Caco-2 (cell line): ENCODE measurements around the gene ATP12A. TPM values are rescaled to one million over a fixed set of nuclear protein-coding genes. Genes with fewer than 3 reads are reported as not detected.

ENCODE experiments used
- BruUV-seq: library from RNA; stranded (reverse); fragments of 400-500 nt; replicated peaks from 2 replicates; lab custom pipeline; 2021; lab: Mats Ljungman, UMichigan
- CTCF ChIA-PET: fragments of 300-600 bp; sonication (Branson Sonifier 250); formaldehyde crosslinking; loops from one replicate; lab custom pipeline; 2022; ENCODE audit warnings: antibody characterized with exemption; lab: Charles Lee
- POLR2A ChIA-PET: fragments of 300-600 bp; sonication (Branson Sonifier 250); formaldehyde crosslinking; loops from one replicate; lab custom pipeline; 2022; ENCODE audit warnings: antibody characterized with exemption; lab: Charles Lee
- DNase-seq, 2 experiments: peaks; one replicate each; pipeline versions ENCODE4 v3.0.0 to v3.0.0-alpha.2; 2020 to 2022
- H3K27me3 ChIP-seq: replicated peaks from 2 replicates; pipeline ENCODE4 v1.6.0; 2011; ENCODE audit warnings: low read length; ENCODE audit not compliant: control insufficient read depth, insufficient read depth
- H3K36me3 ChIP-seq: 2 replicates; pipeline ENCODE4 v1.5.1; 2011; ENCODE audit warnings: low read length; ENCODE audit not compliant: control insufficient read depth, insufficient read depth
- H3K4me1 ChIP-seq: fragments of 250-450 bp; sonication (Bioruptor Pico); 2 replicates; pipeline ENCODE4 v1.5.1; 2020; ENCODE audit warnings: mild to moderate bottlenecking
- H3K4me3 ChIP-seq: 2 replicates; pipeline ENCODE4 v1.5.1; 2011; ENCODE audit warnings: low read depth, mild to moderate bottlenecking, control low read depth, low read length
- H3K9me3 ChIP-seq: fragments of 250-450 bp; sonication (Bioruptor Pico); 2 replicates; pipeline ENCODE4 v1.5.1; 2020; ENCODE audit warnings: mild to moderate bottlenecking, moderate library complexity
- H3K27ac Mint-ChIP-seq: one replicate; pipeline ENCODE4 v1.8.0; 2022; ENCODE audit warnings: mixed read lengths; ENCODE audit not compliant: unreplicated experiment
- H3K27me3 Mint-ChIP-seq: one replicate; pipeline ENCODE4 v1.8.0; 2022; ENCODE audit warnings: mixed read lengths; ENCODE audit not compliant: insufficient read depth, unreplicated experiment
- H3K36me3 Mint-ChIP-seq: one replicate; pipeline ENCODE4 v1.8.0; 2022; ENCODE audit warnings: mild to moderate bottlenecking, mixed read lengths; ENCODE audit not compliant: insufficient read depth, unreplicated experiment
- H3K4me1 Mint-ChIP-seq: one replicate; pipeline ENCODE4 v1.8.0; 2022; ENCODE audit warnings: low read depth, mixed read lengths; ENCODE audit not compliant: unreplicated experiment
- H3K4me3 Mint-ChIP-seq: one replicate; pipeline ENCODE4 v1.8.0; 2022; ENCODE audit warnings: mild to moderate bottlenecking, moderate library complexity, mixed read lengths; ENCODE audit not compliant: unreplicated experiment
- H3K9me3 Mint-ChIP-seq: one replicate; pipeline ENCODE4 v1.8.0; 2022; ENCODE audit warnings: mixed read lengths; ENCODE audit not compliant: unreplicated experiment
- CTCF ChIP-seq, 2 experiments: fragments of 200-600 bp in 1 of 2; IDR thresholded peaks; 1 replicate in 1 of 2; 2 replicates in 1 of 2; pipeline versions ENCODE4 v1.5.1 to v1.8.0; 2011 to 2022; ENCODE audit warnings: antibody characterized with exemption in 1 of 2, control low read depth in 1 of 2, inconsistent platforms in 1 of 2, low read depth in 1 of 2, low read length in 1 of 2, mild to moderate bottlenecking in 1 of 2, moderate library complexity in 1 of 2; ENCODE audit not compliant: insufficient read depth in 1 of 2, severe bottlenecking in 1 of 2, unreplicated experiment in 1 of 2
- intact Hi-C: fragments of 100-400 bp; cut with micrococcal nuclease; formaldehyde crosslinking; loops from one replicate; pipeline ENCODE4 v1.10.0; 2022; ENCODE audit not compliant: unreplicated experiment
- total RNA-seq: library from RNA; stranded (reverse); gene quantifications from 2 replicates; pipeline ENCODE4 v1.2.3, GENCODE V29; 2022

ATP12A gene
- total RNA-seq, 1 experiment from 2014 or later: not detected

- no peak for TF ChIP-seq CTCF (IDR thresholded peaks at IDR 0.05; ENCODE audit: insufficient read depth in 1 of 2, low read depth in 1 of 2, low read length in 1 of 2, severe bottlenecking in 1 of 2, unreplicated experiment in 1 of 2)
- H3K27me3 Mint-ChIP-seq: peaks cover 10% of the 10 kb centered on the region
- BruUV-seq: no TSS peak
- no peaks in the 10 kb centered on the region for H3K9me3 Mint-ChIP-seq
- Histone ChIP-seq H3K36me3 (no peaks in the 10 kb centered on the region), H3K9me3 (no peaks in the 10 kb centered on the region), H3K4me1 (peaks cover 12% of the 10 kb centered on the region), H3K27me3 (peaks cover 2% of the 10 kb centered on the region), H3K4me3 (peak overlapping the region; percentile 53; the same call in 1 of the 2 replicates)
- no peak overlapping the region for H3K27ac Mint-ChIP-seq
- H3K4me3 Mint-ChIP-seq: no peak overlapping the region
- intact Hi-C loops: no loop called here
- H3K36me3 Mint-ChIP-seq: no peaks in the 10 kb centered on the region
- ChIA-PET POLR2A (no interaction called here), CTCF (no interaction called here)
- peaks cover 19% of the 10 kb centered on the region for H3K4me1 Mint-ChIP-seq
- DNase-seq: no peak
These were observed 855 bp downstream of the ATP12A start for GRCh38 chr13:24680921-24681604.

GRCh38 chr13:24681930-24682329 lies 1.7 kb downstream of the ATP12A start:
- ChIA-PET POLR2A (no interaction called here), CTCF (interaction anchor here (1.3 kb wide), 1 partner anchor 10 kb away, joined by 6 read pairs; no protein-coding TSS in a partner anchor)
- TF ChIP-seq CTCF (IDR thresholded peaks at IDR 0.05; ENCODE audit: insufficient read depth in 1 of 2, low read depth in 1 of 2, low read length in 1 of 2, severe bottlenecking in 1 of 2, unreplicated experiment in 1 of 2): no peak
- no peaks in the 10 kb centered on the region for H3K9me3 Mint-ChIP-seq
- no peak overlapping the region for H3K4me3 Mint-ChIP-seq
- Histone ChIP-seq H3K4me1 (peaks cover 12% of the 10 kb centered on the region), H3K4me3 (no peak overlapping the region), H3K9me3 (no peaks in the 10 kb centered on the region), H3K36me3 (no peaks in the 10 kb centered on the region), H3K27me3 (peaks cover 2% of the 10 kb centered on the region; the same call in 1 of the 2 replicates)
- DNase-seq: no peak
- intact Hi-C loops: no loop called here
- peaks cover 14% of the 10 kb centered on the region for H3K27me3 Mint-ChIP-seq
- H3K36me3 Mint-ChIP-seq: no peaks in the 10 kb centered on the region
- BruUV-seq: no TSS peak
- peaks cover 19% of the 10 kb centered on the region for H3K4me1 Mint-ChIP-seq
- H3K27ac Mint-ChIP-seq: no peak overlapping the region

- no peak for DNase-seq
- no peaks in the 10 kb centered on the region for H3K36me3 Mint-ChIP-seq
- Histone ChIP-seq H3K36me3 (no peaks in the 10 kb centered on the region), H3K9me3 (no peaks in the 10 kb centered on the region), H3K27me3 (peaks cover 2% of the 10 kb centered on the region; the same call in 1 of the 2 replicates), H3K4me3 (no peak overlapping the region), H3K4me1 (peaks cover 12% of the 10 kb centered on the region)
- TF ChIP-seq CTCF (IDR thresholded peaks at IDR 0.05; ENCODE audit: insufficient read depth in 1 of 2, low read depth in 1 of 2, low read length in 1 of 2, severe bottlenecking in 1 of 2, unreplicated experiment in 1 of 2): no peak
- no peak overlapping the region for H3K4me3 Mint-ChIP-seq
- no peaks in the 10 kb centered on the region for H3K9me3 Mint-ChIP-seq
- BruUV-seq: no TSS peak
- CTCF ChIA-PET: interaction anchor here (0.6 to 1.3 kb wide), 3 partner anchors 10 to 67 kb away, joined by 5 to 6 read pairs (median 6); no protein-coding TSS in a partner anchor
- H3K4me1 Mint-ChIP-seq: peaks cover 19% of the 10 kb centered on the region
- peaks cover 14% of the 10 kb centered on the region for H3K27me3 Mint-ChIP-seq
- intact Hi-C loops: no loop called here
- H3K27ac Mint-ChIP-seq: no peak overlapping the region
- POLR2A ChIA-PET: no interaction called here
These were observed 2.1 kb downstream of the ATP12A start for GRCh38 chr13:24682353-24682752.
